HFFc6 (cell line): ENCODE results near the gene CBFA2T2. TPM values are rescaled to one million over a fixed set of nuclear protein-coding genes. Genes with fewer than 3 reads are reported as not detected.
"Not testable (repeated sequence)": the region's sequence is repeated elsewhere in the genome, so short reads cannot be mapped to it uniquely, and the experiment has no call there.

Experiments used
- DNase-seq: peaks from one replicate; pipeline ENCODE4 v3.0.0-alpha.2; 2018
- H3K27ac Mint-ChIP-seq: 2 replicates; pipeline ENCODE4 v1.8.0; 2020; ENCODE audit warnings: mild to moderate bottlenecking, mixed read lengths
- H3K27me3 Mint-ChIP-seq: 2 replicates; pipeline ENCODE4 v1.8.0; 2021; ENCODE audit warnings: mild to moderate bottlenecking, moderate library complexity, mixed read lengths; ENCODE audit not compliant: insufficient read depth
- H3K36me3 Mint-ChIP-seq: 2 replicates; pipeline ENCODE4 v1.8.0; 2021; ENCODE audit warnings: low read depth, mixed read lengths
- H3K4me1 Mint-ChIP-seq: 2 replicates; pipeline ENCODE4 v1.8.0; 2020; ENCODE audit warnings: low read depth, mixed read lengths
- H3K4me3 Mint-ChIP-seq: 2 replicates; pipeline ENCODE4 v1.8.0; 2020; ENCODE audit warnings: mild to moderate bottlenecking, moderate library complexity, mixed read lengths
- H3K9me3 Mint-ChIP-seq: 2 replicates; pipeline ENCODE4 v1.8.0; 2020; ENCODE audit warnings: mild to moderate bottlenecking, mixed read lengths
- CTCF ChIP-seq: fragments of 200-600 bp; sonication (generic); IDR thresholded peaks from 2 replicates; pipeline ENCODE4 v1.5.0; 2021; ENCODE audit warnings: antibody characterized with exemption, mild to moderate bottlenecking
- total RNA-seq, 6 experiments: library from RNA; stranded (reverse); fragmentation: NEBNext Ultra II Directional; extraction: Animal tissue kit (Norgen Biotek cat#: 25700); gene quantifications; 2 replicates in 1 of 6; 3 replicates in 5 of 6; pipeline ENCODE4 v1.2.3, GENCODE V29; 2021

CBFA2T2 gene
- total RNA-seq, 6 experiments from 2014 or later = 7.0 to 9.1 (median 8.0) TPM

- H3K4me3 Mint-ChIP-seq = no peak overlapping the region
- no peak for TF ChIP-seq CTCF
- H3K27me3 Mint-ChIP-seq = no peaks in the 10 kb centered on the region
- H3K9me3 Mint-ChIP-seq = no peaks in the 10 kb centered on the region
- H3K4me1 Mint-ChIP-seq = peaks cover 12% of the 10 kb centered on the region
- peaks cover 11% of the 10 kb centered on the region; the same call in 1 of the 2 replicates for H3K36me3 Mint-ChIP-seq
- no peak overlapping the region for H3K27ac Mint-ChIP-seq
- DNase-seq = no peak
These were observed 16.7 kb downstream of the CBFA2T2 start for GRCh38 chr20:33506576-33506975.

GRCh38 chr20:33507461-33507860 is 17.6 kb downstream of the CBFA2T2 start:
- no peaks in the 10 kb centered on the region for H3K9me3 Mint-ChIP-seq
- peaks cover 11% of the 10 kb centered on the region; the same call in 1 of the 2 replicates for H3K36me3 Mint-ChIP-seq
- no peak overlapping the region for H3K27ac Mint-ChIP-seq

GRCh38 chr20:33508015-33508414 is 18.1 kb downstream of the CBFA2T2 start:
- not testable (repeated sequence) for H3K9me3 Mint-ChIP-seq, DNase-seq, H3K4me3 Mint-ChIP-seq, H3K27ac Mint-ChIP-seq, H3K27me3 Mint-ChIP-seq
- peaks cover 11% of the 10 kb centered on the region; the same call in 1 of the 2 replicates for H3K36me3 Mint-ChIP-seq
- peaks cover 12% of the 10 kb centered on the region for H3K4me1 Mint-ChIP-seq

More at GRCh38 chr20:33507461-33507860, 17.6 kb downstream of the CBFA2T2 start:
- no peak for DNase-seq
- no peaks in the 10 kb centered on the region for H3K27me3 Mint-ChIP-seq
- peaks cover 12% of the 10 kb centered on the region for H3K4me1 Mint-ChIP-seq
- H3K4me3 Mint-ChIP-seq = no peak overlapping the region
- no peak for TF ChIP-seq CTCF

GRCh38 chr20:33509057-33509456 is 19.2 kb downstream of the CBFA2T2 start:
- not testable (repeated sequence) for H3K27me3 Mint-ChIP-seq, DNase-seq, H3K27ac Mint-ChIP-seq, H3K9me3 Mint-ChIP-seq, H3K4me3 Mint-ChIP-seq
- Mint-ChIP-seq H3K36me3 (peaks cover 11% of the 10 kb centered on the region; the same call in 1 of the 2 replicates), H3K4me1 (peaks cover 12% of the 10 kb centered on the region)

GRCh38 chr20:33511876-33512275 is 22.0 kb downstream of the CBFA2T2 start:
- H3K27ac Mint-ChIP-seq, H3K4me3 Mint-ChIP-seq, H3K27me3 Mint-ChIP-seq, H3K9me3 Mint-ChIP-seq, DNase-seq: not testable (repeated sequence)
- Mint-ChIP-seq H3K4me1 (peaks cover 14% of the 10 kb centered on the region), H3K36me3 (peaks cover 11% of the 10 kb centered on the region; the same call in 1 of the 2 replicates)

GRCh38 chr20:33515569-33516216 is 25.8 kb downstream of the CBFA2T2 start:
- Mint-ChIP-seq H3K4me3 (no peak overlapping the region), H3K9me3 (no peaks in the 10 kb centered on the region), H3K36me3 (peaks cover under 1% of the 10 kb centered on the region; the same call in 1 of the 2 replicates), H3K27ac (no peak overlapping the region), H3K27me3 (no peaks in the 10 kb centered on the region), H3K4me1 (peaks cover 26% of the 10 kb centered on the region)
- no peak for DNase-seq
- peak; percentile 69 for TF ChIP-seq CTCF

- Mint-ChIP-seq H3K4me3 (no peak overlapping the region; the same call in 1 of the 2 replicates), H3K9me3 (no peaks in the 10 kb centered on the region), H3K4me1 (peaks cover 22% of the 10 kb centered on the region), H3K27me3 (no peaks in the 10 kb centered on the region), H3K36me3 (no peaks in the 10 kb centered on the region), H3K27ac (peak overlapping the region; percentile 77)
- DNase-seq = no peak
- TF ChIP-seq CTCF = no peak
These were observed 27.0 kb downstream of the CBFA2T2 start for GRCh38 chr20:33516882-33517281.
